IPS-NIHi7 (cell line): ENCODE measurements around the gene TLCD2.
A peak's percentile ranks its signal among the peaks of the same experiment; 100 is the strongest.
"Not testable (repeated sequence)": the region's sequence is repeated elsewhere in the genome, so short reads cannot be mapped to it uniquely, and the experiment has no call there.

Source experiments
- DNase-seq: peaks from one replicate; pipeline ENCODE4 v3.0.0; 2012; ENCODE audit warnings: mixed read lengths; ENCODE audit errors: extremely low spot score

Gene TLCD2

GRCh38 chr17:1686086-1686485 is 24.1 kb downstream of the TLCD2 start:
- no peak for DNase-seq

- peak; percentile 100 for DNase-seq
Measured at GRCh38 chr17:1684378-1685189, 25.6 kb downstream of the TLCD2 start, which contains the start of gene PRPF8. Gene PRPF8, minus strand, starts transcription at chr17:1684867. Its CDS starts 296 bp downstream, at chr17:1684571.

- DNase-seq, result no peak
Measured at GRCh38 chr17:1683459-1683858, 26.7 kb downstream of the TLCD2 start.

- no peak for DNase-seq
Measured at GRCh38 chr17:1676401-1676800, 33.8 kb downstream of the TLCD2 start.

- DNase-seq, result no peak
Measured at GRCh38 chr17:1673041-1673785, 37.0 kb downstream of the TLCD2 start.

GRCh38 chr17:1663934-1664333 is 46.2 kb downstream of the TLCD2 start:
- not testable (repeated sequence) for DNase-seq

GRCh38 chr17:1661045-1661444 is 49.1 kb downstream of the TLCD2 start:
- DNase-seq, result no peak

GRCh38 chr17:1658100-1658499 is 52.1 kb downstream of the TLCD2 start:
- no peak for DNase-seq

GRCh38 chr17:1653735-1654134 is 56.4 kb downstream of the TLCD2 start:
- no peak for DNase-seq

- not testable (repeated sequence) for DNase-seq
Measured at GRCh38 chr17:1652794-1653193, 57.4 kb downstream of the TLCD2 start.
